Activated CD4-positive, alpha-beta memory T cell treated with anti-CD3 and anti-CD28 coated beads, Interleukin-2, amount 10 ng/mL, durations not matched to agents 7 days and 5 days (primary cell): ENCODE data around the gene HPCAL1. TPM values are rescaled to one million over a fixed set of nuclear protein-coding genes. Genes with fewer than 3 reads are reported as not detected.
"Not testable (repeated sequence)": the region's sequence is repeated elsewhere in the genome, so short reads cannot be mapped to it uniquely, and the experiment has no call there.

Experiments
- CTCF ChIA-PET: fragments of 350-600 bp; sonication (Branson Sonifier 250); formaldehyde crosslinking; loops from one replicate; lab custom pipeline; 2021; ENCODE audit warnings: antibody characterized with exemption, inconsistent platforms; lab: Charles Lee
- POLR2A ChIA-PET: fragments of 350-600 bp; sonication (Branson Sonifier 250); formaldehyde crosslinking; loops from one replicate; lab custom pipeline; 2021; ENCODE audit warnings: antibody characterized with exemption; lab: Charles Lee
- DNase-seq: peaks from one replicate; pipeline ENCODE4 v3.0.0-alpha.2; 2020
- H3K27ac Mint-ChIP-seq: one replicate; pipeline ENCODE4 v1.8.0; 2021; ENCODE audit warnings: mild to moderate bottlenecking, mixed read lengths
- H3K27me3 Mint-ChIP-seq: one replicate; pipeline ENCODE4 v1.8.0; 2021; ENCODE audit warnings: mixed read lengths
- H3K36me3 Mint-ChIP-seq: one replicate; pipeline ENCODE4 v1.8.0; 2021; ENCODE audit warnings: low read depth, mixed read lengths
- H3K4me1 Mint-ChIP-seq: one replicate; pipeline ENCODE4 v1.8.0; 2021; ENCODE audit warnings: mixed read lengths
- H3K4me3 Mint-ChIP-seq: one replicate; pipeline ENCODE4 v1.8.0; 2021; ENCODE audit warnings: mild to moderate bottlenecking, mixed read lengths
- H3K9me3 Mint-ChIP-seq: one replicate; pipeline ENCODE4 v1.8.0; 2021; ENCODE audit warnings: mixed read lengths
- total RNA-seq, 2 experiments: library from RNA; stranded (reverse); gene quantifications; one replicate each; pipeline ENCODE4 v1.2.3, GENCODE V29; 2021

The HPCAL1 gene
- total RNA-seq, 2 experiments from 2014 or later, result 70.0 to 71.4 TPM

GRCh38 chr2:10282611-10283105 is 20.0 kb upstream of the HPCAL1 start:
- no peaks in the 10 kb centered on the region for H3K36me3 Mint-ChIP-seq
- H3K4me3 Mint-ChIP-seq, result no peak overlapping the region
- CTCF ChIA-PET, result interaction anchor here (0.9 to 2.2 kb wide), 3 partner anchors 19 to 126 kb away, joined by 3 to 7 read pairs (median 4); partner anchors contain the start of gene HPCAL1
- H3K27me3 Mint-ChIP-seq, result peaks cover 4% of the 10 kb centered on the region
- no peak for DNase-seq
- H3K4me1 Mint-ChIP-seq, result peaks cover 38% of the 10 kb centered on the region
- POLR2A ChIA-PET, result interaction anchor here (1.0 to 1.3 kb wide), 2 partner anchors 16 to 19 kb away, joined by 3 to 5 read pairs; no protein-coding TSS in a partner anchor
- no peak overlapping the region for H3K27ac Mint-ChIP-seq
- H3K9me3 Mint-ChIP-seq, result peaks cover 3% of the 10 kb centered on the region

- DNase-seq, result peak; percentile 47
- ChIA-PET CTCF (interaction anchor here (0.9 to 2.2 kb wide), 4 partner anchors 15 to 125 kb away, joined by 3 to 7 read pairs (median 4); partner anchors contain the start of gene HPCAL1), POLR2A (interaction anchor here (1.0 to 1.7 kb wide), 3 partner anchors 15 to 18 kb away, joined by 3 to 5 read pairs (median 5); no protein-coding TSS in a partner anchor)
These were observed 19.3 kb upstream of the HPCAL1 start for GRCh38 chr2:10283106-10284062.

GRCh38 chr2:10284108-10284870 is 18.4 kb upstream of the HPCAL1 start:
- H3K4me3 Mint-ChIP-seq, result no peak overlapping the region
- H3K4me1 Mint-ChIP-seq, result peaks cover 26% of the 10 kb centered on the region
- peaks cover 3% of the 10 kb centered on the region for H3K9me3 Mint-ChIP-seq
- H3K36me3 Mint-ChIP-seq, result no peaks in the 10 kb centered on the region
- CTCF ChIA-PET, result interaction anchor here (1.4 to 2.2 kb wide), 3 partner anchors 14 to 20 kb away, joined by 4 to 7 read pairs (median 5); partner anchors contain the start of gene HPCAL1
- H3K27ac Mint-ChIP-seq, result no peak overlapping the region
- peaks cover 2% of the 10 kb centered on the region for H3K27me3 Mint-ChIP-seq
- DNase-seq, result no peak
- POLR2A ChIA-PET, result interaction anchor here (0.7 to 1.7 kb wide), 2 partner anchors 14 to 18 kb away, joined by 3 to 5 read pairs; no protein-coding TSS in a partner anchor

More at GRCh38 chr2:10283106-10284062, 19.3 kb upstream of the HPCAL1 start:
- H3K27me3 Mint-ChIP-seq, result peaks cover 4% of the 10 kb centered on the region
- no peak overlapping the region for H3K4me3 Mint-ChIP-seq
- H3K4me1 Mint-ChIP-seq, result peaks cover 32% of the 10 kb centered on the region
- peaks cover 3% of the 10 kb centered on the region for H3K9me3 Mint-ChIP-seq
- no peak overlapping the region for H3K27ac Mint-ChIP-seq
- H3K36me3 Mint-ChIP-seq, result no peaks in the 10 kb centered on the region

- H3K36me3 Mint-ChIP-seq, result no peaks in the 10 kb centered on the region
- H3K9me3 Mint-ChIP-seq, result peaks cover 3% of the 10 kb centered on the region
- H3K4me1 Mint-ChIP-seq, result peaks cover 26% of the 10 kb centered on the region
- DNase-seq, result no peak
- POLR2A ChIA-PET, result interaction anchor here (1.7 kb wide), 1 partner anchor 17 kb away, joined by 5 read pairs; no protein-coding TSS in a partner anchor
- CTCF ChIA-PET, result interaction anchor here (0.5 kb wide), 1 partner anchor 44 kb away, joined by 3 read pairs; no protein-coding TSS in a partner anchor
- H3K27me3 Mint-ChIP-seq, result no peaks in the 10 kb centered on the region
- no peak overlapping the region for H3K27ac Mint-ChIP-seq
- H3K4me3 Mint-ChIP-seq, result no peak overlapping the region
These were observed 17.5 kb upstream of the HPCAL1 start for GRCh38 chr2:10285191-10285555.

GRCh38 chr2:10285556-10286198 is 17.0 kb upstream of the HPCAL1 start:
- Mint-ChIP-seq H3K27me3 (no peaks in the 10 kb centered on the region), H3K27ac (no peak overlapping the region), H3K4me1 (peaks cover 26% of the 10 kb centered on the region), H3K9me3 (peaks cover 3% of the 10 kb centered on the region), H3K4me3 (no peak overlapping the region), H3K36me3 (no peaks in the 10 kb centered on the region)
- POLR2A ChIA-PET, result interaction anchor here (1.1 kb wide), 1 partner anchor 17 kb away, joined by 5 read pairs; the partner anchor contains the start of gene HPCAL1
- DNase-seq, result no peak
- CTCF ChIA-PET, result interaction anchor here (0.5 kb wide), 1 partner anchor 43 kb away, joined by 3 read pairs; no protein-coding TSS in a partner anchor

GRCh38 chr2:10286216-10287037 is 16.3 kb upstream of the HPCAL1 start:
- Mint-ChIP-seq H3K4me3 (no peak overlapping the region), H3K36me3 (no peaks in the 10 kb centered on the region), H3K27ac (no peak overlapping the region), H3K4me1 (peaks cover 26% of the 10 kb centered on the region), H3K9me3 (peaks cover 3% of the 10 kb centered on the region), H3K27me3 (no peaks in the 10 kb centered on the region)
- no peak for DNase-seq
- ChIA-PET CTCF (interaction anchor here (1.1 to 1.8 kb wide), 2 partner anchors 16 to 123 kb away, joined by 4 to 5 read pairs; no protein-coding TSS in a partner anchor), POLR2A (interaction anchor here (1.1 to 1.5 kb wide), 2 partner anchors 12 to 16 kb away, joined by 4 to 5 read pairs; partner anchors contain the start of gene HPCAL1)

- POLR2A ChIA-PET, result interaction anchor here (1.5 kb wide), 1 partner anchor 10 kb away, joined by 4 read pairs; no protein-coding TSS in a partner anchor
- DNase-seq, result no peak
- peaks cover 15% of the 10 kb centered on the region for H3K4me1 Mint-ChIP-seq
- no peak overlapping the region for H3K4me3 Mint-ChIP-seq
- H3K27ac Mint-ChIP-seq, result no peak overlapping the region
- no peaks in the 10 kb centered on the region for H3K27me3 Mint-ChIP-seq
- no peaks in the 10 kb centered on the region for H3K36me3 Mint-ChIP-seq
- CTCF ChIA-PET, result interaction anchor here (1.8 kb wide), 1 partner anchor 14 kb away, joined by 5 read pairs; no protein-coding TSS in a partner anchor
- no peaks in the 10 kb centered on the region for H3K9me3 Mint-ChIP-seq
These were observed 14.9 kb upstream of the HPCAL1 start for GRCh38 chr2:10287761-10288160.

- no peaks in the 10 kb centered on the region for H3K27me3 Mint-ChIP-seq
- H3K4me3 Mint-ChIP-seq, result no peak overlapping the region
- ChIA-PET POLR2A (interaction anchor here (1.2 kb wide), 1 partner anchor 10 kb away, joined by 3 read pairs; no protein-coding TSS in a partner anchor), CTCF (no interaction called here)
- no peak for DNase-seq
- no peak overlapping the region for H3K27ac Mint-ChIP-seq
- peaks cover 7% of the 10 kb centered on the region for H3K4me1 Mint-ChIP-seq
- no peaks in the 10 kb centered on the region for H3K36me3 Mint-ChIP-seq
- no peaks in the 10 kb centered on the region for H3K9me3 Mint-ChIP-seq
These were observed 14.1 kb upstream of the HPCAL1 start for GRCh38 chr2:10288606-10289005.

GRCh38 chr2:10289352-10289751 is 13.4 kb upstream of the HPCAL1 start:
- Mint-ChIP-seq H3K27me3 (no peaks in the 10 kb centered on the region), H3K9me3 (peaks cover 2% of the 10 kb centered on the region), H3K4me3 (no peak overlapping the region), H3K36me3 (peaks cover 2% of the 10 kb centered on the region), H3K27ac (no peak overlapping the region), H3K4me1 (peaks cover 3% of the 10 kb centered on the region)
- CTCF ChIA-PET, result no interaction called here
- POLR2A ChIA-PET, result interaction anchor here (1.2 kb wide), 1 partner anchor 9 kb away, joined by 3 read pairs; no protein-coding TSS in a partner anchor
- no peak for DNase-seq

GRCh38 chr2:10289891-10290290 is 12.8 kb upstream of the HPCAL1 start:
- no peak for DNase-seq
- no peak overlapping the region for H3K27ac Mint-ChIP-seq
- CTCF ChIA-PET, result no interaction called here
- peaks cover 2% of the 10 kb centered on the region for H3K36me3 Mint-ChIP-seq
- H3K4me3 Mint-ChIP-seq, result no peak overlapping the region
- H3K4me1 Mint-ChIP-seq, result peaks cover 3% of the 10 kb centered on the region
- H3K27me3 Mint-ChIP-seq, result no peaks in the 10 kb centered on the region
- H3K9me3 Mint-ChIP-seq, result peaks cover 2% of the 10 kb centered on the region
- POLR2A ChIA-PET, result interaction anchor here (1.2 kb wide), 1 partner anchor 8 kb away, joined by 3 read pairs; no protein-coding TSS in a partner anchor

- H3K9me3 Mint-ChIP-seq, POLR2A ChIA-PET, H3K4me1 Mint-ChIP-seq, H3K36me3 Mint-ChIP-seq, H3K27ac Mint-ChIP-seq, H3K4me3 Mint-ChIP-seq, H3K27me3 Mint-ChIP-seq, DNase-seq, CTCF ChIA-PET: not testable (repeated sequence)
These were observed 11.3 kb upstream of the HPCAL1 start for GRCh38 chr2:10291376-10291775.
